GM21717 (cell line): ENCODE measurements around the gene TBL3.

Experiments used
- ATAC-seq: cut with Tn5 transposase; IDR thresholded peaks from one replicate; pipeline ENCODE4 v1.9.1; 2021; ENCODE audit warnings: mild to moderate bottlenecking, moderate library complexity; ENCODE audit not compliant: unreplicated experiment

The TBL3 gene

GRCh38 chr16:1963806-1964505 lies 7.9 kb upstream of the TBL3 start:
- peak; percentile 5 for ATAC-seq

- peak; percentile 73 for ATAC-seq
Measured at GRCh38 chr16:1964506-1965395, 7.1 kb upstream of the TBL3 start, which contains the start of gene RPS2. RPS2 (minus strand) TSS chr16:1964826; CDS start chr16:1964625, 201 bp downstream.

GRCh38 chr16:1965396-1966001 lies 6.4 kb upstream of the TBL3 start:
- ATAC-seq = no peak

GRCh38 chr16:1966460-1966859 lies 5.4 kb upstream of the TBL3 start, which contains the start of gene RNF151:
RNF151 (plus strand) TSS chr16:1966856; CDS start chr16:1966882, 26 bp downstream.
- ATAC-seq = no peak

- ATAC-seq = no peak
Measured at GRCh38 chr16:1968146-1968953, 3.5 kb upstream of the TBL3 start.

- no peak for ATAC-seq
Measured at GRCh38 chr16:1972490-1972877, 631 bp downstream of the TBL3 start.

- no peak for ATAC-seq
Measured at GRCh38 chr16:1973461-1974156, 1.8 kb downstream of the TBL3 start.

GRCh38 chr16:1974157-1975070 lies 2.6 kb downstream of the TBL3 start:
- ATAC-seq = no peak

- ATAC-seq = no peak
Measured at GRCh38 chr16:1975432-1976215, 3.8 kb downstream of the TBL3 start.

- ATAC-seq = no peak
Measured at GRCh38 chr16:1976216-1976520, 4.3 kb downstream of the TBL3 start.

GRCh38 chr16:1976951-1977874 lies 5.4 kb downstream of the TBL3 start:
- ATAC-seq = no peak

- no peak for ATAC-seq
Measured at GRCh38 chr16:1977875-1978268, 6.0 kb downstream of the TBL3 start.

- ATAC-seq = no peak
Measured at GRCh38 chr16:1978476-1979120, 6.7 kb downstream of the TBL3 start.

GRCh38 chr16:1979271-1980029 lies 7.6 kb downstream of the TBL3 start:
- no peak for ATAC-seq

- no peak for ATAC-seq
Measured at GRCh38 chr16:1980030-1980769, 8.3 kb downstream of the TBL3 start.

GRCh38 chr16:1980770-1981087 lies 8.9 kb downstream of the TBL3 start:
- ATAC-seq = no peak
